HepG2 (cell line): ENCODE results near the gene SGTB. TPM values are rescaled to one million over a fixed set of nuclear protein-coding genes. Genes with fewer than 3 reads are reported as not detected.

Experiments used
- CHD4 ChIP-seq: fragments of 200-600 bp; sonication (generic); IDR thresholded peaks from 2 replicates; pipeline ENCODE4 v1.7.0; 2017; ENCODE audit warnings: mild to moderate bottlenecking, low read length, borderline replicate concordance
- KAT7 ChIP-seq: IDR thresholded peaks from 2 replicates; pipeline ENCODE4 v1.6.1; 2018; ENCODE audit warnings: borderline replicate concordance, missing compliant biosample characterization
- KLF13 ChIP-seq: sonication (generic); formaldehyde crosslinking; IDR thresholded peaks from 2 replicates; pipeline ENCODE4 v1.4.0; 2020; ENCODE audit warnings: mild to moderate bottlenecking, missing genetic modification reagents
- MTA3 ChIP-seq: sonication (generic); formaldehyde crosslinking; IDR thresholded peaks from 2 replicates; pipeline ENCODE4 v1.4.0; 2020; ENCODE audit warnings: missing genetic modification reagents
- NBN ChIP-seq: fragments of 450-650 bp; conservative IDR thresholded peaks from 2 replicates; pipeline ENCODE4 v1.6.1; 2017
- NRL ChIP-seq: sonication (generic); formaldehyde crosslinking; IDR thresholded peaks from 2 replicates; pipeline ENCODE4 v1.5.0; 2020; ENCODE audit warnings: missing genetic modification reagents, mild to moderate bottlenecking, moderate library complexity, borderline replicate concordance
- REPIN1 ChIP-seq: sonication (generic); formaldehyde crosslinking; IDR thresholded peaks from 2 replicates; pipeline ENCODE4 v1.8.0; 2022; ENCODE audit warnings: missing genetic modification reagents, low read depth, mild to moderate bottlenecking, borderline replicate concordance
- SALL1 ChIP-seq: sonication (generic); formaldehyde crosslinking; IDR thresholded peaks from 2 replicates; pipeline ENCODE4 v1.8.0; 2022; ENCODE audit warnings: mild to moderate bottlenecking, missing genetic modification reagents
- TBL1XR1 ChIP-seq: fragments of 150-350 bp; IDR thresholded peaks from 2 replicates; pipeline ENCODE4 v1.6.1; 2014; ENCODE audit warnings: borderline replicate concordance, low read length; ENCODE audit not compliant: partially characterized antibody
- TEAD3 ChIP-seq: optimal IDR thresholded peaks from 2 replicates; pipeline ENCODE3; 2016; ENCODE audit warnings: borderline replicate concordance
- TP53 ChIP-seq: sonication (generic); formaldehyde crosslinking; conservative IDR thresholded peaks from 2 replicates; pipeline ENCODE4 v1.4.0; 2020; ENCODE audit warnings: missing genetic modification reagents
- ZBTB14 ChIP-seq: sonication (generic); formaldehyde crosslinking; IDR thresholded peaks from 2 replicates; pipeline ENCODE4 v1.4.0; 2020; ENCODE audit warnings: missing genetic modification reagents
- ZBTB2 ChIP-seq: sonication (generic); formaldehyde crosslinking; IDR thresholded peaks from 2 replicates; pipeline ENCODE4 v1.8.0; 2022; ENCODE audit warnings: low read depth, missing genetic modification reagents
- ZFX ChIP-seq: sonication (generic); formaldehyde crosslinking; IDR thresholded peaks from 2 replicates; pipeline ENCODE4 v1.4.0; 2020; ENCODE audit warnings: mild to moderate bottlenecking, low read depth, missing genetic modification reagents, moderate library complexity
- ZNF230 ChIP-seq: sonication (generic); formaldehyde crosslinking; IDR thresholded peaks from 2 replicates; pipeline ENCODE4 v1.4.0; 2020; ENCODE audit warnings: mild to moderate bottlenecking, missing genetic modification reagents
- ZNF333 ChIP-seq: sonication (generic); formaldehyde crosslinking; IDR thresholded peaks from 2 replicates; pipeline ENCODE4 v1.4.0; 2020; ENCODE audit warnings: mild to moderate bottlenecking, missing genetic modification reagents, borderline replicate concordance
- ZNF484 ChIP-seq: sonication (generic); formaldehyde crosslinking; IDR thresholded peaks from 2 replicates; pipeline ENCODE4 v1.5.1; 2020; ENCODE audit warnings: mild to moderate bottlenecking, low read depth, missing genetic modification reagents, borderline replicate concordance
- ZNF556 ChIP-seq: sonication (generic); formaldehyde crosslinking; IDR thresholded peaks from 2 replicates; pipeline ENCODE4 v1.4.0; 2020; ENCODE audit warnings: mild to moderate bottlenecking, missing genetic modification reagents, borderline replicate concordance
- ZNF563 ChIP-seq: sonication (generic); formaldehyde crosslinking; IDR thresholded peaks from 2 replicates; pipeline ENCODE4 v1.8.0; 2022; ENCODE audit warnings: mild to moderate bottlenecking, moderate library complexity, missing genetic modification reagents
- ZNF75D ChIP-seq: sonication (generic); formaldehyde crosslinking; IDR thresholded peaks from 2 replicates; pipeline ENCODE4 v1.8.1; 2023; ENCODE audit warnings: missing genetic modification reagents, mild to moderate bottlenecking, borderline replicate concordance
- ZNF772 ChIP-seq: sonication (generic); formaldehyde crosslinking; IDR thresholded peaks from 2 replicates; pipeline ENCODE4 v1.5.0; 2020; ENCODE audit warnings: mild to moderate bottlenecking, missing genetic modification reagents
- ZSCAN30 ChIP-seq: sonication (generic); formaldehyde crosslinking; IDR thresholded peaks from 2 replicates; pipeline ENCODE4 v1.5.0; 2020; ENCODE audit warnings: mild to moderate bottlenecking, missing genetic modification reagents
- polyA plus RNA-seq, 8 experiments: library from polyadenylated mRNA; depleted of rRNA in 3 of 8; stranded (reverse) in 7 of 8; unstranded in 1 of 8; fragments of >200 nt; fragmentation: Illumina TruSeq in 4 of 8; extraction: Trizol in 4 of 8; gene quantifications; 2 replicates each; pipeline versions ENCODE4 v1.2.1 to v1.2.3, GENCODE V29; 2011 to 2016; ENCODE audit warnings: low read depth in 4 of 8, missing spikeins in 1 of 8, mixed read lengths in 1 of 8; ENCODE audit not compliant: insufficient read depth in 1 of 8
- total RNA-seq, 5 experiments: library from RNA; depleted of rRNA; stranded (reverse); fragments of >200 nt; fragmentation: Illumina TruSeq; extraction: Trizol; gene quantifications; 2 replicates each; pipeline ENCODE4 v1.2.3, GENCODE V29; 2016; ENCODE audit warnings: low read depth in 1 of 5

SGTB gene
- total and polyA plus RNA-seq, 2 of the 13 experiments (the other 11 are each of a cell fraction or from before 2014, with no cell fraction given), result 5.2 to 11.2 TPM

GRCh38 chr5:65624025-65624570 is 97.8 kb downstream of the SGTB start, which contains the start of gene TRIM23 (continued):
- TF ChIP-seq KAT7 (CRISPR knock-in tag) (no peak), SALL1 (CRISPR knock-in tag) (peak; percentile 61), NBN (no peak), ZNF556 (CRISPR knock-in tag) (peak; percentile 54; the same call in 1 of the 2 replicates), ZNF333 (CRISPR knock-in tag) (no peak), REPIN1 (CRISPR knock-in tag) (0 out of 2 replicates have a peak, but pooled peaks have one; percentile 36), ZNF563 (CRISPR knock-in tag) (no peak), ZBTB2 (CRISPR knock-in tag) (no peak), TBL1XR1 (no peak), ZFX (CRISPR knock-in tag) (peak; percentile 87), ZNF230 (peak; percentile 56; the same call in 1 of the 2 replicates), NRL (peak; percentile 66; the same call in 1 of the 2 replicates), TEAD3 (CRISPR knock-in tag) (no peak), ZNF484 (CRISPR knock-in tag) (no peak), ZBTB14 (CRISPR knock-in tag) (0 out of 2 replicates have a peak, but pooled peaks have one; percentile 3), ZNF75D (CRISPR knock-in tag) (no peak), KLF13 (no peak), MTA3 (CRISPR knock-in tag) (no peak), TP53 (CRISPR knock-in tag) (no peak), ZSCAN30 (no peak), ZNF772 (0 out of 2 replicates have a peak, but pooled peaks have one; percentile 26), CHD4 (no peak)
- TF ChIP-seq, all 625 proteins: peak for 128
